ENCODE results near the gene CCDC92B. TPM values are rescaled to one million over a fixed set of nuclear protein-coding genes. Genes with fewer than 3 reads are reported as not detected.

CCDC92B gene
- total RNA-seq, 4 donors from 2014 or later, result 0.25 TPM; not detected in 3

DNA sequence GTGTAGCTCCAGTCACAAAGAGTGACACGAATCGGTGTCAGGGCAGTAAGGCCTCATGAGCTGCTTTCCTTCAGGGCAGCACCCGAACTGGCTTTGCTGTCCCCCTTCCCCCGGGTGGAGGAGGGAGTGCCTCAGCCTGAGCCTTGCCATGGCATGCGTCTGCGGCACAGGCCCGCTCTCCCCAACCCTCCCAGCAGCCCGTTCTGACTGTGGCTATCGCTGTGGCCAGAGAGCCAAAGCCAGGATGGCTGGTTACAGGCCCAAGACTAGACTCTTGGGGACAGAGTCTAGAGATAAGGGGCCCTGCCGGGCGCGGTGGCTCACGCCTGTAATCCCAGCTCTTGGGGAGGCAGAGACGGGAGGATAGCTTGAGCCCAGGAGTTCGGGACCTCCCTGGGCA, 63.8 kb downstream of the CCDC92B start:
- intact Hi-C loops (cut with DNase I), result no loop called here
- H3K4me3 ChIP-seq (replicated peaks in 1 of 3), result no peak overlapping the region
- no peaks in the 10 kb centered on the region for H3K27me3 ChIP-seq
- H3K4me1 ChIP-seq, result peaks cover 40 to 47% of the 10 kb centered on the region in 2 donors
- peak overlapping the region; percentile 95 to 99 (median 97) for H3K27ac ChIP-seq
- TF ChIP-seq POLR2A (IDR thresholded peaks at IDR 0.05), result no peak
- TF ChIP-seq, protein P1, sequence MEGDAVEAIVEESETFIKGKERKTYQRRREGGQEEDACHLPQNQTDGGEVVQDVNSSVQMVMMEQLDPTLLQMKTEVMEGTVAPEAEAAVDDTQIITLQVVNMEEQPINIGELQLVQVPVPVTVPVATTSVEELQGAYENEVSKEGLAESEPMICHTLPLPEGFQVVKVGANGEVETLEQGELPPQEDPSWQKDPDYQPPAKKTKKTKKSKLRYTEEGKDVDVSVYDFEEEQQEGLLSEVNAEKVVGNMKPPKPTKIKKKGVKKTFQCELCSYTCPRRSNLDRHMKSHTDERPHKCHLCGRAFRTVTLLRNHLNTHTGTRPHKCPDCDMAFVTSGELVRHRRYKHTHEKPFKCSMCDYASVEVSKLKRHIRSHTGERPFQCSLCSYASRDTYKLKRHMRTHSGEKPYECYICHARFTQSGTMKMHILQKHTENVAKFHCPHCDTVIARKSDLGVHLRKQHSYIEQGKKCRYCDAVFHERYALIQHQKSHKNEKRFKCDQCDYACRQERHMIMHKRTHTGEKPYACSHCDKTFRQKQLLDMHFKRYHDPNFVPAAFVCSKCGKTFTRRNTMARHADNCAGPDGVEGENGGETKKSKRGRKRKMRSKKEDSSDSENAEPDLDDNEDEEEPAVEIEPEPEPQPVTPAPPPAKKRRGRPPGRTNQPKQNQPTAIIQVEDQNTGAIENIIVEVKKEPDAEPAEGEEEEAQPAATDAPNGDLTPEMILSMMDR (IDR thresholded peaks at IDR 0.05), result no peak
- DNase-seq, result no peak
- peaks cover 27 to 31% of the 10 kb centered on the region in 2 donors for H3K36me3 ChIP-seq
- 89 to 92% methylated on average over 15 of the region's 15 CpGs for WGBS, 2 donors
- H3K9me3 ChIP-seq, result no peaks in the 10 kb centered on the region

DNA sequence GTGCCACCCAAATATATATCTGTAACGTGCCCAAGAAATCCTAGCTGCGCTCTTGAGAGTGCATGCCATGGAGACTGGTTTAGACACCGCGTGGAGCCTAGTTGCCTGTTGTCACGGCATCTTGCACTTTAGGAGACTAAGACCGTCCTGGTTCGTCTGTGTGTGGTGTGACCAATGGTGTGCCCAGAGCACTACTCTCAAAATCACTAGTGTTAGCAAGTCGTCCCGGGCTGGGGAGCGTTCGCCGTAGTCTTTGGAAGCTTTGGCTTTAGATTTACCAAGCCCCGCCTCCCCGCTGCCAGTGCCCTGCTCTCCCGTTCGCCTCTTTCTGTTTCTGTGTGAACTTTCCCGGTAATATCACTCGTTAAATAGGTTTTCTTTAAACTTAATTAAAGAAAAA, 64.9 kb downstream of the CCDC92B start:
- H3K4me3 ChIP-seq (replicated peaks in 1 of 3), result no peak overlapping the region
- TF ChIP-seq, protein P1 (IDR thresholded peaks at IDR 0.05), result no peak
- no peak for TF ChIP-seq POLR2A (IDR thresholded peaks at IDR 0.05)
- peaks cover 33 to 36% of the 10 kb centered on the region in 2 donors for H3K36me3 ChIP-seq
- H3K9me3 ChIP-seq, result no peaks in the 10 kb centered on the region
- WGBS, 2 donors, result 89 to 93% methylated on average over 18 of the region's 18 CpGs
- intact Hi-C loops (cut with DNase I), result no loop called here
- no peak overlapping the region for H3K27ac ChIP-seq
- peaks cover 32 to 37% of the 10 kb centered on the region in 2 donors for H3K4me1 ChIP-seq
- H3K27me3 ChIP-seq, result no peaks in the 10 kb centered on the region
- no peak for DNase-seq

DNA sequence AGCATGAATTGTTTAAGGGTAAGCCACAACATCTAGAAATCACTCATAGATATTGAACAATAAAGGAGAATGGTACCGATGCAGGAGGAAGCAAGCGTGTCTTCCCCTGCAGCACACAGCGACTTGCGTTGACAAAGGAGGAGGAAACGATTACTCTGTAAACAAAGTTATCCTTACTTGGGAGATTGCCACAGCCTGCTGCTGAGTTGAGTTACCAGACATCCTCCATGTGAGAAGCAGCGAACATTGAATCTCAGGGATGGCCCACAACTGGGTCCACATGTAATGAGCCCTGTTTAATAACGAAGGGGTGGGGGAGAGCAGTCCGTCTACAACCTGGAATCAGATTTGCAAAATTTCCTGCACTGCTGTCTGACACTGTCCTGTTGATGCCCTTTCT, 65.5 kb downstream of the CCDC92B start:
- TF ChIP-seq, protein P1 (IDR thresholded peaks at IDR 0.05), result no peak
- TF ChIP-seq POLR2A (IDR thresholded peaks at IDR 0.05), result no peak
- DNase-seq, result no peak
- H3K27ac ChIP-seq, result no peak overlapping the region

DNA sequence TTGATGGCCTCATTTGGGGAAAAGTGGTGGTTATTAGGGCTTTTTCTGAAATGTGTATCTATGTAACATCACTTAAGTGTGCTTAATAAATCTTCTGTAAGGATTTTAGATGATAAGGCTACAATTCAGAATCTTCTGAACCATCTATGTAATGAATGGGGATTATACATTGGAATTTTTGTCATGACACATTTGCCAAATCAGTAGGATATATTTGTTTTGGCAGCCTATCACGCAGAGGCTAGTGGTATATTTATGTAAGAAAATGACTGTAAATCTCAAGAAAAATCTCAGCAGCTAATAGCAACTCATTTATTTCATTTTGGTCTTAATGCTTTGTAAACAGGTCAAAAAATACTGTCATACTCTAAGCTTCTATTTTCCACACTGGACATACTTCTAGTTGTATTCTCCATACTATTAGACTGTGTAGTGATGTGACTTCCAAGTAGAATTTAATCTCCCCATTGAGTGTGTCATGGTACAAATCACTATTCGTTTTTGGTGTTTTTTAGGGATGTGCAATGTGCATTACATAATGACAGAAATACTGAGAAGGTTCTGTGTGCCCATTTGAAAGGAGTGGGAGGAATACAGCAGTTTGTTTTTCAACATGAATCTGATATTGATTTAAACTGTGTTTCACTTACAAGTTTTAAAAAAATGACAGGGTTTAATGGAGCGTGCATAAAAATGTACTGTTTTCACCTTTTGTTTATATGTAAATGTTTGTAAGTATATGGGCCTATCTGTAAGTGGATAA, 67.1 kb downstream of the CCDC92B start:
- Histone ChIP-seq H3K27ac (no peak overlapping the region), H3K4me3 (replicated peaks in 1 of 3) (no peak overlapping the region), H3K36me3 (peaks cover 38 to 47% of the 10 kb centered on the region in 2 donors), H3K4me1 (peaks cover 13 to 17% of the 10 kb centered on the region in 2 donors), H3K27me3 (no peaks in the 10 kb centered on the region), H3K9me3 (no peaks in the 10 kb centered on the region)
- intact Hi-C loops (cut with DNase I), result no loop called here
- TF ChIP-seq, protein P1 (IDR thresholded peaks at IDR 0.05), result no peak
- no peak for TF ChIP-seq POLR2A (IDR thresholded peaks at IDR 0.05)
- no peak for DNase-seq
- 83 to 86% methylated on average over 3 of the region's 3 CpGs for WGBS, 2 donors

More for the DNA sequence above, 65.5 kb downstream of the CCDC92B start:
- Histone ChIP-seq H3K4me1 (peaks cover 27 to 32% of the 10 kb centered on the region in 2 donors), H3K4me3 (replicated peaks in 1 of 3) (no peak overlapping the region), H3K9me3 (no peaks in the 10 kb centered on the region), H3K27me3 (no peaks in the 10 kb centered on the region), H3K36me3 (peaks cover 33 to 36% of the 10 kb centered on the region in 2 donors)
- 82 to 83% methylated on average over 8 of the region's 8 CpGs for WGBS, 2 donors
- intact Hi-C loops (cut with DNase I), result no loop called here

DNA sequence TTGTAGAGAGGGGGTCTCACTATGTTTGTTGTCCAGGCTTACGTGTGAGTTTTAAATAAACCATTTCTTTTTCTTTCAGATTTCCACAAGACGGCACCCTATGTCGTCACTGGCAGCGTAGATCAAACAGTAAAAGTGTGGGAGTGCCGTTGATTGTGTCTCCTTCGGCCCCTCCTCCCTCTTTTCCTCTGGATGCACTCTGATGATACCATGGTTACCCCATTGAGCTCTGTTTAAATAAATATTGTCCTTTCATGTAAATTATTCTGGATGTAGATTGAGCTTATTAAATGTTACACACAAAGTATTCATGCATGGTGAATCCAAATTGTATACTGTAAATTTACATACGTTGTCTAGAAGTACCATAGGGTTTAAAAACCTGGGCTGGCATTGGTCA, 67.8 kb downstream of the CCDC92B start:
- 89 to 90% methylated on average over 7 of the region's 7 CpGs for WGBS, 2 donors
- Histone ChIP-seq H3K4me1 (peaks cover 6 to 10% of the 10 kb centered on the region in 2 donors), H3K4me3 (replicated peaks in 1 of 3) (no peak overlapping the region), H3K27ac (no peak overlapping the region), H3K9me3 (no peaks in the 10 kb centered on the region), H3K27me3 (no peaks in the 10 kb centered on the region), H3K36me3 (peaks cover 41 to 48% of the 10 kb centered on the region in 2 donors)
- TF ChIP-seq, protein P1 (IDR thresholded peaks at IDR 0.05), result no peak
- no peak for TF ChIP-seq POLR2A (IDR thresholded peaks at IDR 0.05)
- DNase-seq, result no peak
- intact Hi-C loops (cut with DNase I), result no loop called here

All from thyroid gland (tissue), 4 donors.